ENCODE measurements around the gene MAN2B1. TPM values are rescaled to one million over a fixed set of nuclear protein-coding genes. Genes with fewer than 3 reads are reported as not detected.
"Not testable (repeated sequence)": the region's sequence is repeated elsewhere in the genome, so short reads cannot be mapped to it uniquely, and the experiment has no call there.

The MAN2B1 gene
- polyA plus RNA-seq, 5 donors = 27.3 to 42.1 (median 32.8) TPM

GRCh38 chr19:12664406-12665280 lies 1.9 kb downstream of the MAN2B1 start:
- DNase-seq = no peak

DNA sequence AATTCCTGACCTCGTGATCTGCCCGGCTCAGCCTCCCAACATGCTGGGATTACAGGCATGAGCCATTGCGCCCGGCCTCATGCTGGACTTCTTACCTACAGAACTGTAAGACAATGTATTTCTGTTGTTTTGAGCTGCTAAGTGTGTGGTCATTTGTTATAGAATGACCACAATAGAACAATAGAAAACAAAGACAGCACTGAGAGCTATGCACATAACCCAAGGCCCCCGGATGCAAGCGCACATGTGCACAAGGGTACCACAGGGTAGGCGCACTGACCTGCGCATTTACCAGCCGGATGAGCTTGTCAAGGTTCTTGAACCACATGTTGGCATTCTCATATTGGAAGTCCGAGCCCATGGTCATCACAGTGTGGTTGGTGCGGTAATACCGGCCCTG lies 5.6 kb downstream of the MAN2B1 start:
- DNase-seq = no peak

DNA sequence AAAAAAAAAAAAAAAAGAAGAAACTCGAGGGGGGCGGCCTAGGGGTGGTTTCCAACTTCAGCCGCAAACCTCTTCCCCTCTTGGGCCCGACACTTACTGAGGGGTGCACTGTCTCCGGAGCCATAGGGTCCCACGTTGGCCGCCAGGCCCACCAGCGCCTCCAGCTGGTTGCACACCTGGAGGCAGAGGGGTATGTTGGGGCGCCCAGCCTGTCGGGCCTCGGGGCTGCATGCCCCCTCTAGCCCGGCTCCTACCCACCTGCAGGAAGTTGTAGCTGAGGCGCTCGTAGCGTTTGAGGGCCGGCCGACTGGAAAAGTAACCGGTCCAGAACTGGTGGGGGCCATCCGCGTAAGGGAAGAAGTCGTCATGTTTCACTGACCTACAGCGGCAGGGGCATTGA lies 8.6 kb downstream of the MAN2B1 start:
- no peak for DNase-seq

GRCh38 chr19:12656899-12657571 lies 9.5 kb downstream of the MAN2B1 start:
- no peak for DNase-seq

DNA sequence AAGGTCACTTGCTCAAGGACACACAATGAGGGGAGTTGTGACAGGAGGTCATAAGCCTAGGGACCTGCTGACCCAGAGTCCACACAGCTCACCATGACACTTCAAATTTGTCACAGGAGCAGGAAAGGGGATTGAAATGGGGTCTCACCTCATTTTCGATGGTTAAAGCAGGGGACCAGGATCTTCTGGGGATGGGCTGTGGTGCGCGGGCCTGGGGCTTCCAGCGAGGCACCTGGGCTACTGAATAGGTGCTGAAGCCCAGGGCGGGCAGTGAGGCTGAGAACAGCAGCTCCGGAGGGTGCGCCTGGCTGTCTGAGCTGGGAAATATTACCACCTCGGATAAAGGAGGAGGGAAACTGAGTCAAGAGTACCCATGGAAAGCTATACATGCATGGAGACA lies 11.0 kb downstream of the MAN2B1 start:
- DNase-seq = no peak

DNA sequence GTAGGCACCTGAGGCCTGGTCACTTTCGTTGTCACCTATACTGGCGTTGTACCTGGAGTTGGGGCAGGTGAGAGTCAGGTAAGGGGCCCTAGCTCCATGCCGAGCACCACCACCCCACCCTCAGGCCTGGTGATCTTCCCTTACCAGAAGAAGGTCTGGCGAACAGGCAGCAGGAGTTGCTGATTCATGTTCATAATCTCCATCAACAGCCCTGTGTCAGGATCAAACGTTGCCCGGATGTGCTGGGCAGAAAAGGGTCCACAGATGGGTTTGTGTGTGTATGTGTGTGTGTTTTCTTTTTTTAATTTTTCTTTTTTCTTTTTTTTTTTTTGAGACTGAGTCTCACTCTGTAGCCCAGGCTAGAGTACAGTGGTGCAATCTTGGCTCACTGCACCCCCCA lies 14.3 kb downstream of the MAN2B1 start:
- DNase-seq = no peak

DNA sequence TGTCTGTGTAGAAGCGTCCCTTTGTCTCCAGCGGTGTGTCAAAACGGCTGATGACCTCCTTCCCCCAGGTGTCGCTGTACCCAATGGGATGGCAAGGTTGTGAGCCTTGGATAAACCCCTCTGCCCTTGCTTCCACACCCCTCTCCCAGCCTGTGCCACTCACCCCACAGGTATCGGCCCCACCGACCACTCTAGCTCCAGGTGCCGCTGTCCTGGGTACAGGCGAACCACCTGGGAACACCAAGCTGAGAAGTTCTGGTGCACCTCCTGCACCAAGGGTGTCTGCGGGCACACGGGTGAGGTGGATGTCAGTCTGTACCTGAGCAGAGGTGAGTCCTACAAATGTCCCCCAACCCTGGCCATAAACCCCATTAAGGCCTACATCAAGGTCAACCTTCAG lies 16.6 kb downstream of the MAN2B1 start:
- DNase-seq = no peak

DNA sequence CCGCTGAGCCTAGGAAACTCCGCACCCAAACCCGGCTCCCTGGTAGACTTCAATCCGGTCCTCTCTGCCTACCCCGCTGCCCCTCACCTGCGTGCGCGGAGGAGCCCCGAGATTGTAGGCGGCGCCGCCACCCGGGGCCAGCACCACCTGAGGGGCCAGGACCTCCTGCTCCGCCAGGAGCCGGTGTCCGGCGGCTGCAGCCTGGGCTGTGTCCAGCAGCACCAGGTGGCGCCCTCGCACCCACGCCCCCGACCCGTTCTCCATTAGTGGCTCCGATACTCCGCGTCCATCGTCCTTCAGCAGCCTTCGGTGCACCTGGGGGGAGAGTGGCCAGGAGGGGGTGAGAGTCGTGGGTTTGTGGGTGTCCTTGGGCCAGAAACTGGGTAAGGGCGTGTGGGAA lies 18.5 kb downstream of the MAN2B1 start:
- DNase-seq = no peak

DNA sequence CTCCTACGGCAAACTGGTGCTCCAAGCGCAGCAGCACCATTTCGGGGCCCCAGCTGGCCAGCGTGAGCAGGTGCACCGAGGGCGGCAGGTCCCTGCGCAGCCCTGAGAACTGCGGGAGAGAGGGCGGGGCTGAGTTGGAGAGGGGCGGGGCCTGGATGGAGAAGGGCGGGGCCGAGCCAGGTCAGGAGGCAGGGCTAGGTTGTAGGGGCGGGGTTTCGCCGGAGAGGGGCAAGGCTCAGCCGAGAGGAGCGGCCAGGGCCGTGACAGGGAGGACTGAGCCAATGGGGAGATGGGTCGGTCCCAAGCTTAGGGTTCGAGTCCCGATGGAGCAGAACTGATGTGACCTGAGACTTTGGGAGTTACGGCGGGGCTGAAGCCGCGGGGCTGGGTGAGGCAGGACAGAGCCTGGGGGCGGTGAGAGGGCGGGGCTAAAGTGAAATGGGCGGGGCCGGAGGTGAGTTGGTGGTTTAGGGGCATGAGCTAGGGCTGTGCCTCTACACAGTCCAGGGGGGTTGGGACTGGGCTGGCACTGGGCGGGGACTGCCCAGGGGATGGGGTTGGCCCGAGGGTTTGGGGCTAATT lies 19.0 kb downstream of the MAN2B1 start:
- DNase-seq = no peak

- no peak for DNase-seq
Observed at GRCh38 chr19:12647047-12647446, 19.5 kb downstream of the MAN2B1 start.

- DNase-seq = no peak
Observed at GRCh38 chr19:12646551-12646950, 20.0 kb downstream of the MAN2B1 start.

- DNase-seq = not testable (repeated sequence)
Observed at GRCh38 chr19:12643716-12644115, 22.8 kb downstream of the MAN2B1 start.

- DNase-seq = no peak
Observed at GRCh38 chr19:12642506-12642905, 24.0 kb downstream of the MAN2B1 start.

DNA sequence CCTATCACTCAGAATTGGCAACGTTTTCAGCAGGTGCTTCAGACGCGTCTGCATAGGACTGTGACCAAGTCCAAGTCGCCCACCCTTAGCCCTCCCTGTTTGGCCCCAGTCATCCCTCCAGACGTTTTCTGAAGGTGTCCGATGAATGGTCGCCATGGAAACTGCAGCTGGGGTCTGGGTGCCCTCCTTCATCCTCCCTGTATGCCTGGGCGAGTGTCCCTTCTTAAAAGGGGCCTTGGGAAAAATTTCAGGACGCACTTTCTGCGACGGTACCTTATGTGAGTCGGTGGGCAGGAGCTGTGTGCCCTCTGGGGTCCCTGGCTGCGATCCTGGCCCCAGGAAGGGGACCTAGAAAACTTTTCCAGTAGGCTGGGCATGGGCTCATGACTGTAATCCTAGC lies 25.1 kb downstream of the MAN2B1 start:
- no peak for DNase-seq

DNA sequence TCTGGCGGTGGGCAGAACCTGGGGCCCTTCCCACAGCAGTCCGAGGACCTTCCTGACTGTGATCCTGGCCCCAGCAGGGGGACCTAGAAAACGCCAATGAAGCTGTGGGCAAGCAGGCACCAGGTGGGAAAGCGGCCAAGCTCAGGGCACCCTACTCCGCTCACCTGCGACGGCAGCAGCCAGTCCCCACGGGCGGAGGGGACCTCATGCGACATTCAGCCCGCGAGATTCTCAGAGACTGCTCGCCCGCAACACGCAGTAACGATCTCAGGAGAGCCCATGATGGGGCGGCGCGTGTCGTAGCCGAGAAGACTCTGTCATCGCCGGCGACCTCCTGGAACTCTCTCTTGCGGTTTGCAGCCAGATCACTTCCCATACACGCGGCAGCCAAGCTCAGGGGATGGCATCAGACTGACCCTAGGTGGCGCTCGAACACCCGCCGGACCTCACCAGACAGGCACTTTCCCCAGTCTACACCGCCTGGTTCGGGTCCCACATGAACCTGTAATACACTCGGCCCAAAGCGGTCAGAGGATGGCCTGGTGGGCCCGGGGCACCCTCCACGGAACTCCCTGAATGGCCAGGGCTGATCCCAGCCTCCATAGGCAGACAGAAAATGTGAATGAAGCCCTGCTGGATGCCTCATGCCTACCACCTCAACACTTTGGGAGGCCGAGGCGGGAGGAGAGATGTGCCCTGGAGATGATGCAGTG lies 26.5 kb downstream of the MAN2B1 start:
- peak; percentile 41 to 56 for DNase-seq

GRCh38 chr19:12638611-12639182 lies 27.8 kb downstream of the MAN2B1 start:
- DNase-seq = no peak

GRCh38 chr19:12636631-12637030 lies 29.9 kb downstream of the MAN2B1 start:
- no peak for DNase-seq

- no peak for DNase-seq
Observed at GRCh38 chr19:12629215-12629614, 37.3 kb downstream of the MAN2B1 start.

DNA sequence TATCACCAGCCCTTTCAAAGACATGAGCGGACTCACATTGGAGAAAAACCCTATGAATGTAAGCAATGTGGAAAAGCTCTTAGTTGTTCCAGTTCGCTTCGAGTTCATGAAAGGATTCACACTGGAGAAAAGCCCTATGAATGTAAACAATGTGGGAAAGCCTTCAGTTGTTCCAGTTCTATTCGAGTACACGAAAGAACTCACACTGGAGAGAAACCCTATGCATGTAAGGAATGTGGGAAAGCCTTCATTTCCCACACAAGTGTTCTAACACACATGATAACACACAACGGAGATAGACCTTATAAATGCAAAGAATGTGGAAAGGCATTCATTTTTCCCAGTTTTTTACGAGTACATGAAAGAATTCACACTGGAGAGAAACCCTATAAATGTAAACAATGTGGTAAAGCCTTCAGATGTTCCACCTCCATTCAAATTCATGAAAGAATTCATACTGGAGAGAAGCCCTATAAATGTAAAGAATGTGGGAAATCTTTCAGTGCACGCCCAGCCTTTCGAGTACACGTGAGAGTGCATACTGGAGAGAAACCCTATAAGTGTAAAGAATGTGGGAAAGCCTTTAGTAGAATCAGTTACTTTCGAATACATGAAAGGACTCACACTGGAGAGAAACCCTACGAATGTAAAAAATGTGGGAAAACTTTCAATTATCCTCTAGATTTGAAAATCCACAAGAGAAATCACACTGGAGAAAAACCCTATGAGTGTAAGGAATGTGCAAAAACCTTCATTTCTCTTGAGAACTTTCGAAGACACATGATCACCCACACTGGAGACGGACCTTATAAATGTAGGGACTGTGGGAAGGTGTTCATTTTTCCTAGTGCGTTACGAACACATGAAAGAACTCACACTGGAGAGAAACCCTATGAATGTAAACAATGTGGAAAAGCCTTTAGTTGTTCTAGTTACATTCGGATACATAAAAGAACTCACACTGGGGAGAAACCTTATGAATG lies 38.2 kb downstream of the MAN2B1 start:
- DNase-seq = no peak

DNA sequence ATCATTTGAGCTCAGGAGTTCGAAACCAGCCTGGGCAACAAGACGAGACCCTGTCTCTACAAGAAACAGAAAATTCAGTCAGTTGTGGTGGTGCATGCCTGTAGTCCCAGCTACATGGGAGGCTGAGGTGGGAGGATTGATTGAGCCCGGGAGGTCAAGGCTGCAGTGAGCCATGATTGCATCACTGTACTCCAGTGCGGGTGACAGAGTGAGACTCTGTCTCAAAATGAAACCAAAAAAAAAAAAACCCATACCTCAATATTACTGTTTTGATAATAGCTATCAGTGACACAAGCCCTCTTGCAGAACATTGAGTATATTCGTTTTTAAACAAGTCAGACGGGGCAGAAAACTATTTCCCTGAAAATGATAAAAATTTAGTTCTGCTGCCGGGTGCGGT lies 39.6 kb downstream of the MAN2B1 start:
- no peak for DNase-seq
